HG03342 (cell line): ENCODE results near the gene IL4.
"Not testable (repeated sequence)": the region's sequence is repeated elsewhere in the genome, so short reads cannot be mapped to it uniquely, and the experiment has no call there.

Experiments
- ATAC-seq: cut with Tn5 transposase; IDR thresholded peaks from one replicate; pipeline ENCODE4 v1.9.1; 2021; ENCODE audit warnings: mild to moderate bottlenecking, moderate library complexity; ENCODE audit not compliant: unreplicated experiment

The IL4 gene

DNA sequence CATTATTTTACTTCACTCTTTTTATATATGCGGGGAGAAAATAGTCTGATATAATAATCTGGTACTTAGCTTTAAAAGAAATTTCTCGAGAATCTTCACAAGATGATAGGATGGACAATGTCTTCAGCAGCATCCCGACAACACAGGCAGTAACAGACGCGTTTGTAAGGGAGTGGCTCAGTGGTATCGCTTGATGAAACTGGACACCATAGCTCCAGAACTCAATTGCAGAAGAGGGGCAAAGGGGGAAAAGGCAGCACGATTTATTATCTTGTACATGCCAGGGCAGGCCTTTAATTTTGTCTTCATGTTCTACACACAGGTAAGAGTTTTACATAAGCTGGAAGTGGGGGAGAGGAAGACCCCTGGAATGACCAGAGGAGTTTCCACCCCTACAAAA is 15.7 kb downstream of the IL4 start:
- no peak for ATAC-seq

DNA sequence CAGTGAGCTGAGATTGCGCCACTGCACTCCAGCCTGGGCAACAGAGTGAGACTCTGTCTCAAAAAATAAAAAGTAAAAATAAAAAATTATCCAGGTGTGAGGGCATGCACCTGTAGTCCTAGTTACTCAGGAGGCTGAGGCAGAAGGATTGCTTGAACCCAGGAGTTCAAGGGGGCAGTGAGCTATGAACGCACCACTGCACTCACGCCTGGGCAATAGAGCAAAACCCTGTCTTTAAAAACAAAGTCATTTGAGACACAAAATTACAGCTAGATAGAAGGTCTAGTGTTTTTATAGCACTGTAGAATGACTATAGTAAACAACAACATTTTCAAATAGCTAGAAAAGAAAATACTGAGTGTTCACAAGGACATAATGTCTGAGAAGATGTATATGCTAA is 16.4 kb downstream of the IL4 start:
- ATAC-seq = no peak

GRCh38 chr5:132691755-132692631 is 18.2 kb downstream of the IL4 start:
- ATAC-seq = not testable (repeated sequence)

- ATAC-seq = no peak
Observed at GRCh38 chr5:132692632-132692967, 18.8 kb downstream of the IL4 start.

DNA sequence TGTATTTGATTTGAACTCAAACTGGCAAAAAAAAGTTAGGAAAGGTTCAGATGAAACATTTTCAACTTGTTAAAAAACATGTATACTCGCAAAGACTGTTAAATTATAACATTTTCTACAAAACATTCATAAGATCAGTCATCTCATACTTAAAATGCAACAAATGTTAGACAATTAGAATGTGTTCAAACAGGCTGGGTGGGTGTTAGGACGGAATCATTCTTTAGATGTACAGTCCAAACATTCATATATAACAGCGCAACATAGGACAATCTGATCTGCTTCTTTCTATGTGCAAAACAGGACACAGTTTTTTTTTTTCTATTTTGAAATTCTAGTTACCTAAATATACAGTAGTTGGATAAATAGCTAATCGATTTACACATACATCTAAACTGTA is 22.2 kb downstream of the IL4 start:
- no peak for ATAC-seq

- no peak for ATAC-seq
Observed at GRCh38 chr5:132704875-132705274, 31.1 kb downstream of the IL4 start.

GRCh38 chr5:132708645-132709044 is 34.9 kb downstream of the IL4 start:
- no peak for ATAC-seq

- ATAC-seq = no peak
Observed at GRCh38 chr5:132714456-132715307, 40.9 kb downstream of the IL4 start.

GRCh38 chr5:132718544-132719312 is 44.9 kb downstream of the IL4 start:
- no peak for ATAC-seq

- no peak for ATAC-seq
Observed at GRCh38 chr5:132725745-132726144, 52.0 kb downstream of the IL4 start.

GRCh38 chr5:132729896-132730295 is 56.1 kb downstream of the IL4 start:
- ATAC-seq = no peak
